Mesendoderm (in vitro differentiated cells): ENCODE results near the gene ADGRD1.

Source experiments
- DNase-seq: peaks from one replicate; pipeline ENCODE4 v3.0.0; 2013
- H2AK5ac ChIP-seq: 2 replicates; pipeline ENCODE4 v1.6.1; 2013; ENCODE audit warnings: low read length, inconsistent platforms
- H2BK120ac ChIP-seq: 2 replicates; pipeline ENCODE4 v1.6.1; 2013; ENCODE audit warnings: low read depth, mild to moderate bottlenecking, low read length, moderate library complexity, mixed read lengths
- H2BK15ac ChIP-seq: replicated peaks from 2 replicates; pipeline ENCODE4 v1.6.1; 2013; ENCODE audit warnings: low read depth, mild to moderate bottlenecking, moderate library complexity
- H2BK5ac ChIP-seq: 2 replicates; pipeline ENCODE4 v1.6.1; 2013; ENCODE audit warnings: low read length, inconsistent platforms
- H3K18ac ChIP-seq: 2 replicates; pipeline ENCODE4 v1.6.1; 2013; ENCODE audit warnings: mild to moderate bottlenecking, low read length, mixed read lengths
- H3K23ac ChIP-seq: one replicate; pipeline ENCODE4 v1.6.1; 2013; ENCODE audit warnings: low read length
- H3K27ac ChIP-seq: 2 replicates; pipeline ENCODE4 v1.5.1; 2013; ENCODE audit warnings: low read depth, mild to moderate bottlenecking, inconsistent platforms, low read length, moderate library complexity
- H3K27me3 ChIP-seq: 2 replicates; pipeline ENCODE4 v1.6.1; 2013; ENCODE audit warnings: low read length, control low read depth, mild to moderate bottlenecking, inconsistent platforms; ENCODE audit not compliant: insufficient read depth, poor library complexity
- H3K36me3 ChIP-seq: 2 replicates; pipeline ENCODE4 v1.6.1; 2013; ENCODE audit warnings: low read length, inconsistent platforms; ENCODE audit not compliant: control insufficient read depth, insufficient read depth
- H3K4ac ChIP-seq: one replicate; pipeline ENCODE4 v1.6.1; 2013; ENCODE audit warnings: low read depth, mild to moderate bottlenecking, low read length, moderate library complexity
- H3K4me1 ChIP-seq: 2 replicates; pipeline ENCODE4 v1.6.1; 2013; ENCODE audit warnings: low read depth, low read length, inconsistent platforms; ENCODE audit not compliant: control insufficient read depth
- H3K4me2 ChIP-seq: 2 replicates; pipeline ENCODE4 v1.6.1; 2013; ENCODE audit warnings: low read length
- H3K4me3 ChIP-seq: 2 replicates; pipeline ENCODE4 v1.5.1; 2013; ENCODE audit warnings: mild to moderate bottlenecking, low read length
- H3K56ac ChIP-seq: one replicate; pipeline ENCODE4 v1.6.1; 2013; ENCODE audit warnings: low read length
- H3K79me1 ChIP-seq: 2 replicates; pipeline ENCODE4 v1.6.1; 2013; ENCODE audit warnings: low read length, inconsistent platforms
- H3K79me2 ChIP-seq: 2 replicates; pipeline ENCODE4 v1.6.1; 2013; ENCODE audit warnings: mild to moderate bottlenecking, low read length; ENCODE audit not compliant: control insufficient read depth, insufficient read depth
- H3K9ac ChIP-seq: 2 replicates; pipeline ENCODE4 v1.6.1; 2013; ENCODE audit warnings: low read length, inconsistent platforms
- H4K5ac ChIP-seq: one replicate; pipeline ENCODE4 v1.6.1; 2013; ENCODE audit warnings: low read length
- H4K8ac ChIP-seq: one replicate; pipeline ENCODE4 v1.6.1; 2013; ENCODE audit warnings: low read depth, mild to moderate bottlenecking, control low read depth, low read length, moderate library complexity
- WGBS: extraction: QIAGEN DNeasy Blood & Tissue Kit; methylation state at CpG from one replicate; pipeline ENCODE4 v1.1.7; 2013; ENCODE audit warnings: low lambda C conversion rate, missing lambda C conversion rate; ENCODE audit not compliant: insufficient coverage; ENCODE audit errors: extremely low coverage; 5-methylcytosine and 5-hydroxymethylcytosine counted together

ADGRD1 gene

DNA sequence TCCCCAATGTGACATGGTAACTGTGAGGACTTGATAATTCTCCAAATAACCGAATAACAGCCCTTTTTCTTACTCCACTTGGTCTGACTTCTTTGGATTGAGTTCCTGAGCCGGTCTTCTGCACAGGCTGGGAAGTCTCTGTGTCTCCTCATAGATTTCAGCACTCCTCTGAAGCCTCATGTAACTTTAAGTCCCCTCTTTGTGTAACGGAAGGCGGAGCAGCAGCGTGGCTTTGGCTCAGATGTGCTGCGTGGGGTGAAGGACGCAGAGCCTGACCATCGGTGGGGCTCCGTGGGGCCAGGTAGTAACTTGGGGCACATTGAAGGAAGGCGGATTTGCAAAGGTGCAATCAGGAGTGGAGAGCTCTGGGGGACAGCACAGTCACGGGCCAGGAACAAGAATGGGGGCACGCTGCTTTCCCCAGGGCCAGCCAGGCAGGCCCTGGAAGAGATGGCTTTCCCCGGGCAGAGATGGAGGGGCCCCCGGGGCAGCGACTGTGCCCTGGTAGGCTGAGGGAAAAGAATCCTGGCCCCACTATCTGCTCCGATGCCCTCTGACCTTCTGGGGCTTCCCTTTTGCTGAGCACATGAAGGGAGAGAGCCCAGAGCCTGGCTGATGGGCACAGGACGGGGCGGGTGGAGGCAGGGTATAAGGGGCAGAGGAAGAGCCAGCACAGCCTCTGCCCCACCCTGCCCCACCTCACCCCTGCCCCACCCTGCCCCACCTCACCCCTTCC is 56.9 kb downstream of the ADGRD1 start:
- H3K36me3 ChIP-seq = no peaks in the 10 kb centered on the region
- H4K5ac ChIP-seq = no peak overlapping the region

DNA sequence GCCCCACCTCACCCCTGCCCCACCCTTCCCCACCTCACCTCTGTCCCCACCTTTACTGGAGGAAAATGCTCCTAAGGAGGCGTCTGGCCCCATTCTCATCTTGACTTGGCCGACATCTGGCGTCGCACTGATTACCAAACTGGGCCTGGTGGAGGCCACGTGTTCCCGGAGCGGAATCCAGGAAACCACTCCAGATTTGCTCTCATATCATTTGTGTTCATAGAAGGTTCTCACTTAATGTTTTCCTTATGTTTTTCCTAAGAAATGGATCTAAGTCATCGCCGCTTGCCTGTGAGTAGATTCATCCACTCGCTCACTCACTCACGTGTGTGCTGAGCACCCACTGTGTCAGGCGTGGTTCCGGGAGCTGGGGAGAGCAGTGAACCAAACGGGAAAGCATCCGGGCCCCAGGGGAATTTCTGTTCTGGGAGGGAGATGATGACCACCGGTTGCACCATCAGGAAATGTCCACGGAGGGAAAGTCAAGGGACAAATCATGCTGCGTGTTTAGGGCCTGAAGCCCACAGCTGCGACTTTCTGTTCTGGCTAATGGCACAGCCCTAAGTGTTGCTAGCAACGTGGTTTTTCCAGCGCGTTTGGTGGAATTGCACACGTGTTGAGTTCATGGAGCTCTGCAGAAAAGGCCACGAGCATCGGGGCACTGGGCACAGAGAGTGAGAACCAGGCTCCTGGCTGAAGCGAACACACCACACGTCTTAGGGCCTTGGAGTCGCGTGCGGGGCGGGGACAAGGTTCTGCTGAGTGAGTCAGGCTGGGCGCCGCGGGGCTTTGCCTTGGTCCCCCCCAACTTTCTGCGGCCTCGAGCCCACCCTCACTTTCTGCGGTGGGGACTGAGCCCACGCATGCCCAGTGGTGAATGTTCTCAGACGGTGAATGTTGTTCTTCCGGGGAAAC is 57.7 kb downstream of the ADGRD1 start:
- no peaks in the 10 kb centered on the region for H3K27me3 ChIP-seq
- H3K79me1 ChIP-seq = no peaks in the 10 kb centered on the region
- H3K36me3 ChIP-seq = no peaks in the 10 kb centered on the region
- no peak overlapping the region for H3K56ac ChIP-seq
- H2AK5ac ChIP-seq = no peak overlapping the region
- no peak overlapping the region for H3K4ac ChIP-seq
- no peak for DNase-seq
- H2BK15ac ChIP-seq = no peak overlapping the region
- H3K4me1 ChIP-seq = no peaks in the 10 kb centered on the region
- H3K27ac ChIP-seq = no peak overlapping the region
- no peak overlapping the region for H3K23ac ChIP-seq
- WGBS = no CpG with 5 or more reads among the region's 40 CpGs
- no peak overlapping the region for H3K9ac ChIP-seq
- H2BK5ac ChIP-seq = no peak overlapping the region
- H3K4me3 ChIP-seq = no peak overlapping the region
- H4K8ac ChIP-seq = no peak overlapping the region
- no peaks in the 10 kb centered on the region for H3K79me2 ChIP-seq
- H4K5ac ChIP-seq = no peak overlapping the region
- no peak overlapping the region for H3K18ac ChIP-seq
- H3K4me2 ChIP-seq = no peak overlapping the region
- H2BK120ac ChIP-seq = no peak overlapping the region

More for the DNA sequence above, 56.9 kb downstream of the ADGRD1 start:
- Histone ChIP-seq H2BK15ac (no peak overlapping the region), H3K4me3 (no peak overlapping the region), H4K8ac (no peak overlapping the region), H3K4me1 (no peaks in the 10 kb centered on the region), H3K4me2 (no peak overlapping the region), H3K9ac (no peak overlapping the region), H3K18ac (no peak overlapping the region), H3K23ac (no peak overlapping the region), H3K79me1 (no peaks in the 10 kb centered on the region), H2AK5ac (no peak overlapping the region), H3K27me3 (no peaks in the 10 kb centered on the region), H3K56ac (no peak overlapping the region), H3K79me2 (no peaks in the 10 kb centered on the region), H3K4ac (no peak overlapping the region), H3K27ac (no peak overlapping the region), H2BK5ac (no peak overlapping the region), H2BK120ac (no peak overlapping the region)
- no peak for DNase-seq
- no CpG with 5 or more reads among the region's 18 CpGs for WGBS

DNA sequence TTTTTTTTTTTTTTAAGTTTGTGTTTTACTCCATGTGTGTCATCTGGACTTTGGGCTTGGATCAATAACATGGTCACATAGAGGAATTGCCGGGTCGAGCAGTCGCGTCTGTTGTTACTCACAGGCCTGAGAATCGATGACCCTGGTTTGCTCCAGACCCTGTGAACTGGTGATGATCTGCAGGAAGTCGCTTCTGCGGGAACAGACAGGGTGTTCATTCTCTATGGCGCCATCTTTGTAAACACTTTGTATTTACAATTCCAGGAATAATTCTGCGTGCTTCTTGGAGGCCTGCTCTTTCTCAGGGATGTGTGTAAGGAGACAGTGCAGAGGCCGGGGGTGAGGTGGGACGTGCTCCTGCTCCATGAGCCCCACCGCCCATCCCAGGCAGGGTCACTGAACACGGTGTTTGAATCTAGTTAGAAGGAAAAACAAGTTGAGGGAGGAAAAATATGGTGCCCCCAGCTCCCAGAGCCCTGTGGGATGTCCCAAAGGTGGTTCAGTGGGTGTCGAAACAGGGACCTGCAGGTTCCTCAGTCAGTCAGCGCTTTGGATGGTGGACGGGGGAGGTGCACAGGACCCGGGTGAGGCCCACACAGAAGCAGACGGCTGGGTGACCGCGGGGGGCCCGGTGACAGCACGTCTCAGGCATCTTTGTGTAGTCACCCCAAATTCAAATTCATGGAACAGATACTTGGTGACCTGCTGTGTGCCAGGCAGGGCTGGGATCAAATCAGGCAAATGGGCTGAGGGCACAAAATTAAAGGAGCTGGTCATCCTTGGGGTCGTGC is 58.8 kb downstream of the ADGRD1 start:
- Histone ChIP-seq H3K79me2 (no peaks in the 10 kb centered on the region), H3K18ac (no peak overlapping the region), H4K8ac (no peak overlapping the region), H3K4me2 (no peak overlapping the region), H3K23ac (no peak overlapping the region), H3K4me3 (no peak overlapping the region), H3K4me1 (no peaks in the 10 kb centered on the region), H2BK15ac (no peak overlapping the region), H2BK5ac (no peak overlapping the region), H3K36me3 (no peaks in the 10 kb centered on the region), H4K5ac (no peak overlapping the region), H2AK5ac (no peak overlapping the region), H3K27ac (no peak overlapping the region), H3K9ac (no peak overlapping the region), H3K56ac (no peak overlapping the region), H2BK120ac (no peak overlapping the region), H3K4ac (no peak overlapping the region), H3K79me1 (no peaks in the 10 kb centered on the region), H3K27me3 (no peaks in the 10 kb centered on the region)
- no CpG with 5 or more reads among the region's 23 CpGs for WGBS
- DNase-seq = peak; percentile 29

DNA sequence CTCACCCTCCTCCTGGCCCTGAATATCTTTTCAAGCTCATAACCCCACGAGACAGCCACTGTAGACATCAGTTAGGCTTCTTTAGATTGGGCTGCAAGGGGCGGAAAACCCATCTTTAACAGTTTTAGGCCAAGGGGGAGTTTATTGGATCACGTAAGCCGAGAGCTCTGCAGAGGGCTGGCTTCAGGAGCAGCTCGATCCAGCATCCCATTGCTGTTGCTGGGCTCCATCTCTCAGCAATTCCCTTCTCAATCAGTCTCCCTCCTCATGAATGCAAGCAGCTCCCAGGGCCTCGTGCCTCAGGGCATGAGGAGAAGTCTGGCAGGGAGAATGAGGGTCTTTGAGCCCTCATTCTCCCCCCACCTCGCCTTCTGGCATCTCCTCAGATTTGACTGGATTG is 59.4 kb downstream of the ADGRD1 start:
- no peak for DNase-seq
- Histone ChIP-seq H2AK5ac (no peak overlapping the region), H3K9ac (no peak overlapping the region), H3K18ac (no peak overlapping the region), H3K79me2 (no peaks in the 10 kb centered on the region), H2BK5ac (no peak overlapping the region), H3K79me1 (no peaks in the 10 kb centered on the region), H3K23ac (no peak overlapping the region), H2BK15ac (no peak overlapping the region), H3K4me1 (no peaks in the 10 kb centered on the region), H3K4ac (no peak overlapping the region), H3K36me3 (no peaks in the 10 kb centered on the region), H4K8ac (no peak overlapping the region), H3K4me3 (no peak overlapping the region), H3K27ac (no peak overlapping the region), H3K27me3 (no peaks in the 10 kb centered on the region), H3K56ac (no peak overlapping the region), H2BK120ac (no peak overlapping the region), H3K4me2 (no peak overlapping the region), H4K5ac (no peak overlapping the region)
- WGBS = no CpG with 5 or more reads among the region's 7 CpGs

DNA sequence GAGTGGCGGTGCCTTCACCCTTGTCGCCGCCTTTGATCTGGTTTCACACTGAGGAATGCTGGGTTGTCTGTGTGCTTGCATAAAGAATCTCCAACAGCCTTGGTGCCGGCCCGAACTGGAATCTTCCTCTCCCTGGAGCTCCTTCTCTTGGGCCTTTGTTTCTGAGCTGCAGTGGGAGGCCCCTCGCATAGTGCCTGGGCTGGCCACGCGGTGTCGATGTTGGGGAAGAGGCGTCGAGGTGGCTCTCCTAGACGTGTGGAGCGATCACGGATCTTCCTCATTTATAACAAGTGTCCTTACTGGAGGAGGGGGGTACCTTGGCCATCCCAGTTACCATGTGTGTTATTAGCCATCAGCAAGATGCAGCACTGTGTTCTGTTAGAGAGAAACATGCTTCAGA is 60.6 kb downstream of the ADGRD1 start:
- Histone ChIP-seq H3K27ac (no peak overlapping the region), H3K27me3 (no peaks in the 10 kb centered on the region)
- WGBS = no CpG with 5 or more reads among the region's 14 CpGs

More for the DNA sequence above, 60.6 kb downstream of the ADGRD1 start:
- Histone ChIP-seq H3K4me2 (no peak overlapping the region), H3K18ac (no peak overlapping the region), H3K4ac (no peak overlapping the region), H3K79me2 (no peaks in the 10 kb centered on the region), H2BK120ac (no peak overlapping the region), H4K5ac (no peak overlapping the region), H3K9ac (no peak overlapping the region), H2BK5ac (no peak overlapping the region), H2AK5ac (no peak overlapping the region), H3K56ac (no peak overlapping the region), H3K79me1 (no peaks in the 10 kb centered on the region), H2BK15ac (no peak overlapping the region), H3K36me3 (no peaks in the 10 kb centered on the region), H3K4me1 (no peaks in the 10 kb centered on the region), H4K8ac (no peak overlapping the region), H3K23ac (no peak overlapping the region), H3K4me3 (no peak overlapping the region)
- DNase-seq = no peak
